HCT116 (cell line): ENCODE data around the gene RWDD4. TPM values are rescaled to one million over a fixed set of nuclear protein-coding genes. Genes with fewer than 3 reads are reported as not detected.

ENCODE experiments used
- ATAC-seq: fragments of 200-7000 bp; cut with Tn5 transposase; 2 replicates; pipeline ENCODE4 v1.9.1; 2020; ENCODE audit warnings: mild to moderate bottlenecking, moderate library complexity
- BruUV-seq: library from RNA; stranded (reverse); fragments of 400-500 nt; replicated peaks from 2 replicates; lab custom pipeline; 2021; lab: Mats Ljungman, UMichigan
- CTCF ChIA-PET: fragments of 300-600 bp; sonication (Branson Sonifier 250); formaldehyde crosslinking; loops from one replicate; lab custom pipeline; 2021; ENCODE audit warnings: antibody characterized with exemption; lab: Charles Lee
- POLR2A ChIA-PET: fragments of 300-600, 350-600 bp; sonication (Branson Sonifier 250); formaldehyde crosslinking; loops from one replicate; lab custom pipeline; 2021; ENCODE audit warnings: antibody characterized with exemption; lab: Charles Lee
- RAD21 ChIA-PET, 2 experiments: fragments of 300-600 bp; sonication (Branson Sonifier 250); formaldehyde crosslinking; loops; one replicate each; lab custom pipeline; 2023; ENCODE audit warnings: low total read pairs in 2 of 2; ENCODE audit not compliant: uncharacterized antibody in 2 of 2, unreplicated experiment in 2 of 2, low non-redundant PET in 1 of 2; lab: Charles Lee
- DNase-seq: peaks from one replicate; pipeline ENCODE4 v3.0.0-alpha.2; 2010; ENCODE audit warnings: low read depth, low spot score
- H2AFZ ChIP-seq: fragments of 200-600 bp; shearing (Covaris generic), sonication (generic); 2 replicates; pipeline ENCODE4 v1.6.1; 2017; ENCODE audit warnings: low read depth, mixed run types, mixed read lengths, antibody characterized with exemption, low read length; ENCODE audit not compliant: poor library complexity, severe bottlenecking
- H3K27ac ChIP-seq: 2 replicates; pipeline ENCODE4 v1.5.1; 2012; ENCODE audit warnings: low read depth, low read length
- H3K27me3 ChIP-seq: fragments of 200-600 bp; sonication (generic); 2 replicates; pipeline ENCODE4 v1.6.1; 2016; ENCODE audit warnings: mixed run types, low read length, mixed read lengths; ENCODE audit not compliant: insufficient read depth
- H3K36me3 ChIP-seq, 2 experiments: fragments of 200-500 bp in 1 of 2; fragments of 200-600 bp in 1 of 2; sonication (Bioruptor generic) in 1 of 2; sonication (generic) in 1 of 2; 2 replicates each; pipeline versions ENCODE4 v1.5.1 to v1.6.1; 2014 to 2016; ENCODE audit warnings: low read length in 2 of 2, inconsistent platforms in 1 of 2, mixed read lengths in 1 of 2, mixed run types in 1 of 2; ENCODE audit not compliant: insufficient read depth in 2 of 2, control insufficient read depth in 1 of 2
- H3K4me1 ChIP-seq, 2 experiments: fragments of 200-600 bp in 1 of 2; sonication (generic) in 1 of 2; 2 replicates each; pipeline versions ENCODE4 v1.5.1 to v1.6.1; 2012 to 2017; ENCODE audit warnings: low read length in 2 of 2, inconsistent platforms in 1 of 2, mild to moderate bottlenecking in 1 of 2, mixed read lengths in 1 of 2, mixed run types in 1 of 2, moderate library complexity in 1 of 2; ENCODE audit not compliant: insufficient read depth in 2 of 2, control insufficient read depth in 1 of 2
- H3K4me2 ChIP-seq: fragments of 200-600 bp; sonication (generic); 2 replicates; pipeline ENCODE4 v1.6.1; 2017; ENCODE audit warnings: mixed run types, low read length, mixed read lengths
- H3K4me3 ChIP-seq, 2 experiments: fragments of 200-600 bp in 1 of 2; sonication (generic) in 1 of 2; replicated peaks in 1 of 2; 2 replicates each; pipeline ENCODE4 v1.5.1; 2011 to 2016; ENCODE audit warnings: low read length in 2 of 2, control low read depth in 1 of 2, low read depth in 1 of 2, mild to moderate bottlenecking in 1 of 2, mixed read lengths in 1 of 2, mixed run types in 1 of 2
- H3K79me2 ChIP-seq: fragments of 200-600 bp; sonication (generic); 2 replicates; pipeline ENCODE4 v1.6.1; 2017; ENCODE audit warnings: mild to moderate bottlenecking, mixed run types, low read length, moderate library complexity, mixed read lengths; ENCODE audit not compliant: insufficient read depth
- H3K9ac ChIP-seq: fragments of 200-600 bp; sonication (generic); 2 replicates; pipeline ENCODE4 v1.6.1; 2016; ENCODE audit warnings: low read length, mixed read lengths
- H3K9me2 ChIP-seq: fragments of 200-600 bp; sonication (generic), shearing (Covaris generic); 2 replicates; pipeline ENCODE4 v1.6.1; 2017; ENCODE audit warnings: mixed run types, mild to moderate bottlenecking, moderate library complexity; ENCODE audit not compliant: insufficient read depth
- H3K9me3 ChIP-seq, 2 experiments: fragments of 200-500 bp in 1 of 2; fragments of 200-600 bp in 1 of 2; sonication (Bioruptor generic) in 1 of 2; sonication (generic) in 1 of 2; 2 replicates each; pipeline ENCODE4 v1.6.1; 2014 to 2017; ENCODE audit warnings: low read length in 2 of 2, mixed read lengths in 2 of 2, inconsistent platforms in 1 of 2, low read depth in 1 of 2, mild to moderate bottlenecking in 1 of 2, mixed run types in 1 of 2, moderate library complexity in 1 of 2; ENCODE audit not compliant: control insufficient read depth in 1 of 2, insufficient read depth in 1 of 2
- H4K20me1 ChIP-seq: fragments of 200-600 bp; sonication (generic), shearing (Covaris generic); 2 replicates; pipeline ENCODE4 v1.6.1; 2017; ENCODE audit warnings: mixed run types, mild to moderate bottlenecking, moderate library complexity; ENCODE audit not compliant: insufficient read depth
- CBX3 ChIP-seq: IDR thresholded peaks from 2 replicates; pipeline ENCODE4 v1.6.1; 2012; ENCODE audit warnings: low read depth
- CEBPB ChIP-seq: IDR thresholded peaks from 2 replicates; pipeline ENCODE4 v1.6.1; 2012; ENCODE audit warnings: low read depth
- EGR1 ChIP-seq: IDR thresholded peaks from 2 replicates; pipeline ENCODE4 v1.6.1; 2012; ENCODE audit warnings: low read depth
- ELF1 ChIP-seq: IDR thresholded peaks from 2 replicates; pipeline ENCODE4 v1.6.1; 2012; ENCODE audit warnings: low read depth, borderline replicate concordance
- EZH2 ChIP-seq: fragments of 200-600 bp; sonication (generic); IDR thresholded peaks from 2 replicates; pipeline ENCODE4 v1.6.1; 2017; ENCODE audit warnings: antibody characterized with exemption, mixed run types
- EZH2phosphoT487 ChIP-seq: fragments of 200-600 bp; IDR thresholded peaks from 2 replicates; pipeline ENCODE4 v1.6.1; 2018; ENCODE audit warnings: antibody characterized with exemption, borderline replicate concordance
- JUND ChIP-seq: IDR thresholded peaks from 2 replicates; pipeline ENCODE4 v1.6.1; 2012
- RAD21 ChIP-seq: IDR thresholded peaks from 2 replicates; pipeline ENCODE4 v1.6.1; 2012; ENCODE audit warnings: low read depth, mild to moderate bottlenecking
- SIN3A ChIP-seq: IDR thresholded peaks from 2 replicates; pipeline ENCODE4 v1.6.1; 2012; ENCODE audit warnings: low read depth
- SP1 ChIP-seq: IDR thresholded peaks from 2 replicates; pipeline ENCODE4 v1.6.1; 2012; ENCODE audit warnings: low read depth
- SRF ChIP-seq: IDR thresholded peaks from 2 replicates; pipeline ENCODE4 v1.6.1; 2012; ENCODE audit warnings: low read depth
- YY1 ChIP-seq: IDR thresholded peaks from 2 replicates; pipeline ENCODE4 v1.6.1; 2011; ENCODE audit warnings: low read length, low read depth, moderate library complexity, mild to moderate bottlenecking; ENCODE audit not compliant: insufficient replicate concordance; ENCODE audit errors: extremely low read depth
- intact Hi-C: fragments of 100-400 bp; cut with micrococcal nuclease; formaldehyde crosslinking; loops from 2 replicates; pipeline ENCODE4 v1.10.0; 2022
- total RNA-seq: library from RNA; stranded (reverse); gene quantifications from one replicate; pipeline ENCODE4 v1.2.1, GENCODE V29; 2021; ENCODE audit not compliant: unreplicated experiment
- TF ChIP-seq, protein P1 (sequence below): IDR thresholded peaks from 2 replicates; pipeline ENCODE4 v1.6.1; 2011; ENCODE audit warnings: mild to moderate bottlenecking, low read length, moderate library complexity; ENCODE audit not compliant: insufficient replicate concordance; ENCODE audit errors: extremely low read depth
- TF ChIP-seq, protein P2 (sequence below): IDR thresholded peaks from 2 replicates; pipeline ENCODE4 v1.6.1; 2012; ENCODE audit warnings: low read depth
- TF ChIP-seq, protein P3 (sequence below), 3 experiments: fragments of 200-600 bp in 1 of 3; sonication (generic) in 1 of 3; IDR thresholded peaks in 2 of 3; conservative IDR thresholded peaks in 1 of 3; 2 replicates each; pipeline ENCODE4 v1.5.1; 2012 to 2017; ENCODE audit warnings: low read depth in 2 of 3, low read length in 2 of 3, antibody characterized with exemption in 1 of 3, borderline replicate concordance in 1 of 3, control low read depth in 1 of 3, mild to moderate bottlenecking in 1 of 3, mixed read lengths in 1 of 3, mixed run types in 1 of 3, moderate library complexity in 1 of 3; ENCODE audit not compliant: insufficient read depth in 1 of 3
- TF ChIP-seq, protein P4 (sequence below): IDR thresholded peaks from 2 replicates; pipeline ENCODE4 v1.6.1; 2012

RWDD4 gene
- total RNA-seq, 1 experiment from 2014 or later, result 11.9 TPM

DNA sequence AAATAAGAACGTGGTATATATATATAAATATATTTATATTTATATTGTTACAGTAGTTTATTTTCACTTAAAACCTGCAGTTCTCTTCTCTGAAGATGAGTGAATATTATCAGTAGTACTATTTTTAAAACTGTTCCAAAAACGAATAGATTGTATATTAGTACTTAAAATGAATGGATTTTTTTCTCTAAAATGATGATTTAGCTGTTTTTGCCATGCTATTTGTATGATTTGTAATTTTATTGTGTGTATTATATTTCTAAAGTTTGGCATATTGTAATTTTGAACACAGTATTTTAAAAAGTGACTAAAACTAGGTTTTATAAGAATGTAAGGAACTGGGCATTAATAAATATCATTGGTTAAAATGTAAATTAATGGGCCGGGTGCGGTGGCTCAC, 22.1 kb upstream of the RWDD4 start:
- Histone ChIP-seq H3K9me2 (no peaks in the 10 kb centered on the region), H3K27me3 (no peaks in the 10 kb centered on the region), H3K27ac (no peak overlapping the region), H3K4me3 (no peak overlapping the region), H3K36me3 (peaks cover 0 to 3% of the 10 kb centered on the region in 2 experiments; a peak in 1 of 4 replicates), H3K4me2 (no peak overlapping the region), H4K20me1 (no peaks in the 10 kb centered on the region), H3K9me3 (no peaks in the 10 kb centered on the region), H3K4me1 (no peaks in the 10 kb centered on the region), H2AFZ (no peak overlapping the region), H3K79me2 (no peaks in the 10 kb centered on the region), H3K9ac (no peak overlapping the region)
- ATAC-seq (no peak), DNase-seq (no peak)
- CTCF ChIA-PET, result no interaction called here
- RAD21 ChIA-PET, result interaction anchor here in 1 of 2 experiments (0.7 kb wide), 1 partner anchor 139 kb away, joined by 3 read pairs; no protein-coding TSS in a partner anchor
- no peak for TF ChIP-seq EZH2
- TF ChIP-seq CEBPB, result no peak
- TF ChIP-seq ELF1, result no peak
- TF ChIP-seq, protein P1, sequence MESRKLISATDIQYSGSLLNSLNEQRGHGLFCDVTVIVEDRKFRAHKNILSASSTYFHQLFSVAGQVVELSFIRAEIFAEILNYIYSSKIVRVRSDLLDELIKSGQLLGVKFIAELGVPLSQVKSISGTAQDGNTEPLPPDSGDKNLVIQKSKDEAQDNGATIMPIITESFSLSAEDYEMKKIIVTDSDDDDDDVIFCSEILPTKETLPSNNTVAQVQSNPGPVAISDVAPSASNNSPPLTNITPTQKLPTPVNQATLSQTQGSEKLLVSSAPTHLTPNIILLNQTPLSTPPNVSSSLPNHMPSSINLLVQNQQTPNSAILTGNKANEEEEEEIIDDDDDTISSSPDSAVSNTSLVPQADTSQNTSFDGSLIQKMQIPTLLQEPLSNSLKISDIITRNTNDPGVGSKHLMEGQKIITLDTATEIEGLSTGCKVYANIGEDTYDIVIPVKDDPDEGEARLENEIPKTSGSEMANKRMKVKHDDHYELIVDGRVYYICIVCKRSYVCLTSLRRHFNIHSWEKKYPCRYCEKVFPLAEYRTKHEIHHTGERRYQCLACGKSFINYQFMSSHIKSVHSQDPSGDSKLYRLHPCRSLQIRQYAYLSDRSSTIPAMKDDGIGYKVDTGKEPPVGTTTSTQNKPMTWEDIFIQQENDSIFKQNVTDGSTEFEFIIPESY, result no peak
- no peak for TF ChIP-seq RAD21
- TF ChIP-seq SP1, result no peak
- no peak for TF ChIP-seq JUND
- TF ChIP-seq EZH2phosphoT487, result no peak
- TF ChIP-seq, protein P2, sequence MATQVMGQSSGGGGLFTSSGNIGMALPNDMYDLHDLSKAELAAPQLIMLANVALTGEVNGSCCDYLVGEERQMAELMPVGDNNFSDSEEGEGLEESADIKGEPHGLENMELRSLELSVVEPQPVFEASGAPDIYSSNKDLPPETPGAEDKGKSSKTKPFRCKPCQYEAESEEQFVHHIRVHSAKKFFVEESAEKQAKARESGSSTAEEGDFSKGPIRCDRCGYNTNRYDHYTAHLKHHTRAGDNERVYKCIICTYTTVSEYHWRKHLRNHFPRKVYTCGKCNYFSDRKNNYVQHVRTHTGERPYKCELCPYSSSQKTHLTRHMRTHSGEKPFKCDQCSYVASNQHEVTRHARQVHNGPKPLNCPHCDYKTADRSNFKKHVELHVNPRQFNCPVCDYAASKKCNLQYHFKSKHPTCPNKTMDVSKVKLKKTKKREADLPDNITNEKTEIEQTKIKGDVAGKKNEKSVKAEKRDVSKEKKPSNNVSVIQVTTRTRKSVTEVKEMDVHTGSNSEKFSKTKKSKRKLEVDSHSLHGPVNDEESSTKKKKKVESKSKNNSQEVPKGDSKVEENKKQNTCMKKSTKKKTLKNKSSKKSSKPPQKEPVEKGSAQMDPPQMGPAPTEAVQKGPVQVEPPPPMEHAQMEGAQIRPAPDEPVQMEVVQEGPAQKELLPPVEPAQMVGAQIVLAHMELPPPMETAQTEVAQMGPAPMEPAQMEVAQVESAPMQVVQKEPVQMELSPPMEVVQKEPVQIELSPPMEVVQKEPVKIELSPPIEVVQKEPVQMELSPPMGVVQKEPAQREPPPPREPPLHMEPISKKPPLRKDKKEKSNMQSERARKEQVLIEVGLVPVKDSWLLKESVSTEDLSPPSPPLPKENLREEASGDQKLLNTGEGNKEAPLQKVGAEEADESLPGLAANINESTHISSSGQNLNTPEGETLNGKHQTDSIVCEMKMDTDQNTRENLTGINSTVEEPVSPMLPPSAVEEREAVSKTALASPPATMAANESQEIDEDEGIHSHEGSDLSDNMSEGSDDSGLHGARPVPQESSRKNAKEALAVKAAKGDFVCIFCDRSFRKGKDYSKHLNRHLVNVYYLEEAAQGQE, result no peak
- TF ChIP-seq YY1, result no peak
- no peak for TF ChIP-seq SRF
- TF ChIP-seq, protein P3, sequence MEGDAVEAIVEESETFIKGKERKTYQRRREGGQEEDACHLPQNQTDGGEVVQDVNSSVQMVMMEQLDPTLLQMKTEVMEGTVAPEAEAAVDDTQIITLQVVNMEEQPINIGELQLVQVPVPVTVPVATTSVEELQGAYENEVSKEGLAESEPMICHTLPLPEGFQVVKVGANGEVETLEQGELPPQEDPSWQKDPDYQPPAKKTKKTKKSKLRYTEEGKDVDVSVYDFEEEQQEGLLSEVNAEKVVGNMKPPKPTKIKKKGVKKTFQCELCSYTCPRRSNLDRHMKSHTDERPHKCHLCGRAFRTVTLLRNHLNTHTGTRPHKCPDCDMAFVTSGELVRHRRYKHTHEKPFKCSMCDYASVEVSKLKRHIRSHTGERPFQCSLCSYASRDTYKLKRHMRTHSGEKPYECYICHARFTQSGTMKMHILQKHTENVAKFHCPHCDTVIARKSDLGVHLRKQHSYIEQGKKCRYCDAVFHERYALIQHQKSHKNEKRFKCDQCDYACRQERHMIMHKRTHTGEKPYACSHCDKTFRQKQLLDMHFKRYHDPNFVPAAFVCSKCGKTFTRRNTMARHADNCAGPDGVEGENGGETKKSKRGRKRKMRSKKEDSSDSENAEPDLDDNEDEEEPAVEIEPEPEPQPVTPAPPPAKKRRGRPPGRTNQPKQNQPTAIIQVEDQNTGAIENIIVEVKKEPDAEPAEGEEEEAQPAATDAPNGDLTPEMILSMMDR (IDR thresholded peaks at IDR 0.05 in 2 of 3, conservative IDR thresholded peaks at IDR 0.05 in 1 of 3; ENCODE audit: borderline replicate concordance in 1 of 3, insufficient read depth in 1 of 3, low read depth in 2 of 3, low read length in 2 of 3), result no peak
- TF ChIP-seq, protein P4, sequence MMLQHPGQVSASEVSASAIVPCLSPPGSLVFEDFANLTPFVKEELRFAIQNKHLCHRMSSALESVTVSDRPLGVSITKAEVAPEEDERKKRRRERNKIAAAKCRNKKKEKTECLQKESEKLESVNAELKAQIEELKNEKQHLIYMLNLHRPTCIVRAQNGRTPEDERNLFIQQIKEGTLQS, result no peak
- TF ChIP-seq CBX3, result no peak
- no peak for TF ChIP-seq SIN3A
- TF ChIP-seq EGR1, result no peak
- POLR2A ChIA-PET, result no interaction called here
- no TSS peak for BruUV-seq
- intact Hi-C loops, result no loop called here
